ENCODE results near the gene CCDC85A.

DNA sequence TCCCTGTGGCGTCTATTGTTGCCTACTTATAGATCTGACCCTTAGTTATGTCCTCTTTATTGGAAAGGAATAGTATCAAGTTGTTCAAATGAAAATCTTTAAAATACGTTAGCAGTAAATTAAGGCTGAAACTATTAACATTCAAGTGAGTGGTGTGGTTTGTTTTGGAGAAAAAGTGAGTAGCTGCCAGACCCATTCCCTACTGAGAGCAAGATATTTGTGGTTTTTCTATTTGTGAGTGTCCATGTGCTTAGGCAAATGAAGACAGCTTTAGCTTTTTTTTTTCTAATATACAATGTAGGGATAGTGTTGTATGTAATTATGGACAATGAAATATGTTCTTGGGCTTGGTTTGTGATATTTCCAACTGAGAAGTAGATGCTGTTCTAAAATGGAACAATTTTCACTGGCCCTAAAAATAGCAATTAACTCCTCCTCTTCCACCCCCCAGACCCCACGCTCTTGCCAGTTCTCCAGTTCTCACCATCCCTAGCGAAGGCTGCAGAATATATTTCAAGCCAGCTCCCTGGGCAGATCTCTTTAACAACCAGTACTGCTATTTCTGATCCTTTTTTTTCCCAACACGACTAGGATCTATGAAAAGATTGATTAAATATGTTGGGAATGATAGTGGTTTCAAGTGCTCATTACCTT lies 83.1 kb downstream of the CCDC85A start:
- TF ChIP-seq, protein P1, sequence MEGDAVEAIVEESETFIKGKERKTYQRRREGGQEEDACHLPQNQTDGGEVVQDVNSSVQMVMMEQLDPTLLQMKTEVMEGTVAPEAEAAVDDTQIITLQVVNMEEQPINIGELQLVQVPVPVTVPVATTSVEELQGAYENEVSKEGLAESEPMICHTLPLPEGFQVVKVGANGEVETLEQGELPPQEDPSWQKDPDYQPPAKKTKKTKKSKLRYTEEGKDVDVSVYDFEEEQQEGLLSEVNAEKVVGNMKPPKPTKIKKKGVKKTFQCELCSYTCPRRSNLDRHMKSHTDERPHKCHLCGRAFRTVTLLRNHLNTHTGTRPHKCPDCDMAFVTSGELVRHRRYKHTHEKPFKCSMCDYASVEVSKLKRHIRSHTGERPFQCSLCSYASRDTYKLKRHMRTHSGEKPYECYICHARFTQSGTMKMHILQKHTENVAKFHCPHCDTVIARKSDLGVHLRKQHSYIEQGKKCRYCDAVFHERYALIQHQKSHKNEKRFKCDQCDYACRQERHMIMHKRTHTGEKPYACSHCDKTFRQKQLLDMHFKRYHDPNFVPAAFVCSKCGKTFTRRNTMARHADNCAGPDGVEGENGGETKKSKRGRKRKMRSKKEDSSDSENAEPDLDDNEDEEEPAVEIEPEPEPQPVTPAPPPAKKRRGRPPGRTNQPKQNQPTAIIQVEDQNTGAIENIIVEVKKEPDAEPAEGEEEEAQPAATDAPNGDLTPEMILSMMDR (IDR thresholded peaks at IDR 0.05) = no peak
- no peak for TF ChIP-seq POLR2A (IDR thresholded peaks at IDR 0.05)

Measured in tibial nerve (tissue), 3 donors.